HuH-7 (cell line): ENCODE data around the gene OLIG1.

Experiments used
- DNase-seq: peaks from one replicate; pipeline ENCODE4 v3.0.0; 2011; ENCODE audit warnings: low spot score

OLIG1 gene

GRCh38 chr21:33063907-33064622 is 5.9 kb upstream of the OLIG1 start:
- no peak for DNase-seq

- DNase-seq, result no peak
These were observed 5.1 kb upstream of the OLIG1 start for GRCh38 chr21:33064623-33065390.

- DNase-seq, result no peak
These were observed 2.9 kb upstream of the OLIG1 start for GRCh38 chr21:33067043-33067442.

GRCh38 chr21:33067457-33067856 is 2.5 kb upstream of the OLIG1 start:
- no peak for DNase-seq

GRCh38 chr21:33069243-33069642 is 698 bp upstream of the OLIG1 start:
- DNase-seq, result no peak

- no peak for DNase-seq
These were observed 322 bp upstream of the OLIG1 start for GRCh38 chr21:33069645-33069993.

- no peak for DNase-seq
These were observed 730 bp downstream of the OLIG1 start for GRCh38 chr21:33070744-33070997.

- no peak for DNase-seq
These were observed 1.2 kb downstream of the OLIG1 start for GRCh38 chr21:33070998-33071769.

- no peak for DNase-seq
These were observed 1.9 kb downstream of the OLIG1 start for GRCh38 chr21:33071770-33072306.

- no peak for DNase-seq
These were observed 3.7 kb downstream of the OLIG1 start for GRCh38 chr21:33073636-33074035.

GRCh38 chr21:33075128-33075527 is 5.2 kb downstream of the OLIG1 start:
- DNase-seq, result no peak

GRCh38 chr21:33075596-33076195 is 5.8 kb downstream of the OLIG1 start:
- no peak for DNase-seq

GRCh38 chr21:33076600-33077329 is 6.8 kb downstream of the OLIG1 start:
- no peak for DNase-seq

GRCh38 chr21:33078907-33079582 is 9.1 kb downstream of the OLIG1 start:
- DNase-seq, result no peak

- DNase-seq, result no peak
These were observed 10.4 kb downstream of the OLIG1 start for GRCh38 chr21:33080376-33080775.

GRCh38 chr21:33080776-33081175 is 10.8 kb downstream of the OLIG1 start:
- no peak for DNase-seq

- no peak for DNase-seq
These were observed 18.4 kb downstream of the OLIG1 start for GRCh38 chr21:33088384-33088783.

- no peak for DNase-seq
These were observed 19.6 kb downstream of the OLIG1 start for GRCh38 chr21:33089395-33090119.

GRCh38 chr21:33096426-33096825 is 26.5 kb downstream of the OLIG1 start:
- DNase-seq, result no peak

- DNase-seq, result no peak
These were observed 29.2 kb downstream of the OLIG1 start for GRCh38 chr21:33099131-33099530.
